AG09309 (cell line): ENCODE results near the gene MRPL22.

Experiments used
- DNase-seq: peaks from one replicate; pipeline ENCODE4 v3.0.0-alpha.2; 2010; ENCODE audit warnings: low read depth
- H3K4me3 ChIP-seq: 2 replicates; pipeline ENCODE4 v1.5.1; 2011; ENCODE audit warnings: mild to moderate bottlenecking, low read depth, low read length, moderate library complexity; ENCODE audit not compliant: control insufficient read depth
- CTCF ChIP-seq: IDR thresholded peaks from 2 replicates; pipeline ENCODE4 v1.5.1; 2011; ENCODE audit warnings: mild to moderate bottlenecking, low read depth, low read length, inconsistent platforms; ENCODE audit not compliant: insufficient read depth, control insufficient read depth; ENCODE audit errors: missing control alignments

MRPL22 gene

GRCh38 chr5:154940375-154940771 is 500 bp upstream of the MRPL22 start:
- DNase-seq: no peak
- H3K4me3 ChIP-seq: no peak overlapping the region; the same call in none of the 2 replicates
- TF ChIP-seq CTCF: no peak

DNA sequence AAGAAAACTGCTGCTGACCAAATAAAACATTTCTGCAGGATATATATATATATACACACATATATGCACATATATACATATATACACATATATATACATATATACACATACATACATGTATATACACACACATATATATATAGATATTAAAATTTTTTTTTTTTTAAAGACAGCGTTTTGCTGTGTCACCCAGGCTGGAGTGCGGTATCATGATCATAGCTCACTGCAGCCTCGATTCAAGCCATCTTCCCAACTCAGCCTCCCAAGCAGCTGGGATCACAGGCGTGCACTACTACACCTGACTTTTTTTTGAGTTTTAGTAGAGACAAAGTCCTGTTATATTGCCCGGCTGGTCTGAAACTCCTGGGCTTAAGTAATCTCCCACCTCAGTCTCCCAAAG is 2.7 kb downstream of the MRPL22 start:
- no peak for TF ChIP-seq CTCF
- no peak overlapping the region for H3K4me3 ChIP-seq
- DNase-seq: no peak

DNA sequence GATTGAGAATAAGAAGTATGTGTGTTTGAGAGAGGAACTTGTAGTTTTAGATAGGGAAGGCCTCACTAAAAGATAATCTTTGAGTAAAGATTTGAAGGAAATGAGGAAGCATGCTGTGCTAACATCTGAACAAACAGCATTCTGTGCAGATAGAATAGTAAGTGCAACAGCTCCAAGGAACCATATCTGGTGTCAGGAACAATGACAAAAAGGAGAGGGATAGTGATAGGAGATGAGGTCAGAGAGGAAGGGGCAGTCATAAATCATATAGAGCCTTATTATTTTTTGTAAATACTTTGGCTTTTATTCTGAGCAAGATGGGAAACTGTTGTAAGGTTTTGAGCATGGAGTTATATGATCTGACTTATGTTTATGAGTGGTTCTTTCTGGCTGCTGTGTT is 3.8 kb downstream of the MRPL22 start:
- no peak for TF ChIP-seq CTCF
- DNase-seq: no peak

DNA sequence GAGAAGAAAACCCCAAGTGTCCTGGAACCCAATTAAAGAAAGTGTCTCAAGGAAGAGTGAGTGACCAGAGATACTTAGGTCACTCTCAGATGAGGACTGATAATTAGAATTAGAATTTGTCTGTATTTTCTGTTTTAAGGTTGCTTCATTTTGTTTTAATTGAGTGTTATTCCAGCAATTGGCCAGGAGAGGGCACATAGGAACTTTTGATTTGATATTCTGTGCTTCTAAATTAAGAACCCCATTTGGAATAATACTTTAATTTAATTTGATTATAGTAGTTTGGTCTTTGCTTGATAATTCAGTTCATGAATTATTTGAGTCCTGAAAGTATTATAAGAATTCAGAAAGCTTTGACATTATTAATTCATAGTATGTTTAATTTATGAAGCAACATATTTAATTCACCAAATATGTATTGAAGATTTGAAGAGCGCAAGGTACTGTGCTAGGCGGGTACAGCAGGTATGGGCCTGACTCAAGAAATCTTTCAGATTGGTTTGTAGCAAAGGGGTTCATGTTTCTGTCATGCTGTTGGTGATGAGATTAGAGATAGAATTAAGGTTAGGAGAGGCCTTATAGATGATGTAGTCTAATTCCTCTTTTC is 4.9 kb downstream of the MRPL22 start:
- TF ChIP-seq CTCF: peak; percentile 39
- DNase-seq: no peak
- H3K4me3 ChIP-seq: no peak overlapping the region

More for the DNA sequence above, 3.8 kb downstream of the MRPL22 start:
- no peak overlapping the region for H3K4me3 ChIP-seq

DNA sequence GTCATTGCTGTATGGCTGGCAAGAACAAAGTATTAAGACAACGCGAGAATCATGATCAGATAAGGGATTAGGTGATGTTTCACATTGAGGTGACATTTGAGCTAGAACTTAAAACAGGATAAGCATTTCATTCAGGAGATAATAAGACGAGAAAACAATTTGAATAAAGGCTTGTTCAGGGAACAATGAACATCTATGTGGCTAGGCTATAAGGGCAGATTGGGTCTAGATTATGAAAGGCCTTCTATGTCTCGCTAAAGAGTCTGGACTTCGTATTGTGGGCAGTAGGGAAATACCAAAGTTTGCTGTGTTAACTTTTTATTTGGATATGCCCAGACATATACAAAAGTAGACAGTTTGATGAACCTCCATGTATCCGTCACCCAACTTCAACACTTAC is 6.9 kb downstream of the MRPL22 start:
- no peak for TF ChIP-seq CTCF
- DNase-seq: no peak
- H3K4me3 ChIP-seq: no peak overlapping the region

DNA sequence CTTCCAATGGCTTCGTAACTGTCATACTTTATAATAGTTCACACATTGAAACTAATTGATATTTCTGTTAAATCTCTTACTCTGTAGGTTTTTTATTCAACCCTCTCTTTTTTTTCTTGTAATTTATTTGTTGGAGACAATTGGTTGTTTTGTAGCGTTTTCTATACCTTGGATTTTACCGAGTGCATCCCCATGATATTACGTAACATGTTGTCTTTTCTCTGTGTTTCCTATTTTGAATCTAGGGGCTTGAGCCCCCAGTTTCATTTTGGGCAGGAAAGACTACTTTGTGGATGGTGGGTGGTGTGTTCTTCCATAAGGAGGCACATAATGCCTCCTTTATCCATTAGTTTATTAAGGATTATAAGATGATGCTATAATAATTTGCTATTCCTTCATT is 7.4 kb downstream of the MRPL22 start:
- H3K4me3 ChIP-seq: no peak overlapping the region
- no peak for TF ChIP-seq CTCF
- DNase-seq: no peak

DNA sequence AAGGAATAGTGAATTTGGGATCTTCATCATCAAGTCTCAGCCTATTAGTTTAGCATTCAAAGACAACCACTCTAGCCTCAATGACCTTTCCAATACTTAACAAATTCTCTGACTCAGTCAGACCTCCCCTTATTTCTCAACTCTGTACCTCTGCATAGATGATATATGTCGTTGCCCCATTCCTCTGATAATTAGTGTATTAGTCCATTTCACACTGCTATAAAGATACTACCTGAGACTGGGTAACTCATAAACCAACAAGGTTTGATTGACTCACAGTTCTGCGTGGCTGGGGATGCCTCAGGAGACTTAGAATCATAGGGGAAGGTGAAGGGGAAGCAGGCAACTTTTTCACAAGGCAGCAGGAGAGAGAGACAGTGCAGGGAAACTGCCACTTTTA is 8.9 kb downstream of the MRPL22 start:
- H3K4me3 ChIP-seq: no peak overlapping the region
- TF ChIP-seq CTCF: no peak
- no peak for DNase-seq
